ENCODE data around the gene USP47.

The USP47 gene

GRCh38 chr11:11997049-11997322 lies 155.2 kb downstream of the USP47 start:
- H3K4me2 ChIP-seq (ENCODE audit: low read length): no peak overlapping the region
- no peak for TF ChIP-seq CTCF (IDR thresholded peaks at IDR 0.05; ENCODE audit: low read depth, low read length, poor library complexity, severe bottlenecking)
- TF ChIP-seq EZH2phosphoT487 (IDR thresholded peaks at IDR 0.05; ENCODE audit: borderline replicate concordance, low read length): no peak
- H3K9me3 ChIP-seq (ENCODE audit: control insufficient read depth, insufficient read depth, low read length): no peaks in the 10 kb centered on the region
- no peaks in the 10 kb centered on the region for H3K36me3 ChIP-seq (ENCODE audit: control insufficient read depth, low read length)
- no peak overlapping the region for H3K4me3 ChIP-seq (ENCODE audit: low read length)
- no peaks in the 10 kb centered on the region for H4K20me1 ChIP-seq (ENCODE audit: control insufficient read depth, insufficient read depth, low read depth, low read length)
- H3K79me2 ChIP-seq (ENCODE audit: control insufficient read depth, low read length): no peaks in the 10 kb centered on the region
- peaks cover 12% of the 10 kb centered on the region; the same call in 1 of the 2 replicates for H3K27me3 ChIP-seq (ENCODE audit: control insufficient read depth, low read length)
- no peaks in the 10 kb centered on the region for H3F3A ChIP-seq (ENCODE audit: control insufficient read depth, insufficient read depth)
- H3K4me1 ChIP-seq (ENCODE audit: control insufficient read depth, low read length): no peaks in the 10 kb centered on the region
- no peaks in the 10 kb centered on the region for H3K9me2 ChIP-seq (replicated peaks; ENCODE audit: control insufficient read depth, low read length)
- H3K27ac ChIP-seq (ENCODE audit: low read depth, low read length): no peak overlapping the region

GRCh38 chr11:11998091-11998781 lies 156.5 kb downstream of the USP47 start:
- Histone ChIP-seq H4K20me1 (ENCODE audit: control insufficient read depth, insufficient read depth, low read depth, low read length) (no peaks in the 10 kb centered on the region), H3F3A (ENCODE audit: control insufficient read depth, insufficient read depth) (no peaks in the 10 kb centered on the region), H3K4me1 (ENCODE audit: control insufficient read depth, low read length) (no peaks in the 10 kb centered on the region), H3K9me3 (ENCODE audit: control insufficient read depth, insufficient read depth, low read length) (no peaks in the 10 kb centered on the region), H3K27ac (ENCODE audit: low read depth, low read length) (no peak overlapping the region), H3K27me3 (ENCODE audit: control insufficient read depth, low read length) (peaks cover 14% of the 10 kb centered on the region; the same call in 1 of the 2 replicates), H3K79me2 (ENCODE audit: control insufficient read depth, low read length) (no peaks in the 10 kb centered on the region), H3K4me2 (ENCODE audit: low read length) (no peak overlapping the region), H3K4me3 (ENCODE audit: low read length) (no peak overlapping the region), H3K9me2 (replicated peaks; ENCODE audit: control insufficient read depth, low read length) (no peaks in the 10 kb centered on the region), H3K36me3 (ENCODE audit: control insufficient read depth, low read length) (no peaks in the 10 kb centered on the region)
- TF ChIP-seq EZH2phosphoT487 (IDR thresholded peaks at IDR 0.05; ENCODE audit: borderline replicate concordance, low read length) (no peak), CTCF (IDR thresholded peaks at IDR 0.05; ENCODE audit: low read depth, low read length, poor library complexity, severe bottlenecking) (no peak)

- Histone ChIP-seq H3K9me3 (ENCODE audit: control insufficient read depth, insufficient read depth, low read length) (no peaks in the 10 kb centered on the region), H3K4me1 (ENCODE audit: control insufficient read depth, low read length) (no peaks in the 10 kb centered on the region), H3K27me3 (ENCODE audit: control insufficient read depth, low read length) (peaks cover 17% of the 10 kb centered on the region; the same call in 1 of the 2 replicates), H3K27ac (ENCODE audit: low read depth, low read length) (no peak overlapping the region), H3K4me2 (ENCODE audit: low read length) (no peak overlapping the region), H4K20me1 (ENCODE audit: control insufficient read depth, insufficient read depth, low read depth, low read length) (no peaks in the 10 kb centered on the region), H3K9me2 (replicated peaks; ENCODE audit: control insufficient read depth, low read length) (no peaks in the 10 kb centered on the region), H3F3A (ENCODE audit: control insufficient read depth, insufficient read depth) (no peaks in the 10 kb centered on the region), H3K79me2 (ENCODE audit: control insufficient read depth, low read length) (no peaks in the 10 kb centered on the region), H3K4me3 (ENCODE audit: low read length) (no peak overlapping the region), H3K36me3 (ENCODE audit: control insufficient read depth, low read length) (no peaks in the 10 kb centered on the region)
- TF ChIP-seq EZH2phosphoT487 (IDR thresholded peaks at IDR 0.05; ENCODE audit: borderline replicate concordance, low read length) (no peak), CTCF (IDR thresholded peaks at IDR 0.05; ENCODE audit: low read depth, low read length, poor library complexity, severe bottlenecking) (no peak)
These were observed 159.4 kb downstream of the USP47 start for GRCh38 chr11:12001186-12001585.

Data from DOHH2 (cell line).